Measurements from ENCODE around the gene PTPRN2. TPM values are rescaled to one million over a fixed set of nuclear protein-coding genes. Genes with fewer than 3 reads are reported as not detected.

The PTPRN2 gene
- total RNA-seq, 4 donors from 2014 or later, result 14.9 to 34.3 (median 21.3) TPM

- TF ChIP-seq CTCF (IDR thresholded peaks at IDR 0.05) (no peak), POLR2A (IDR thresholded peaks at IDR 0.05) (no peak)
- H3K4me3 ChIP-seq, result no peak overlapping the region
- no peaks in the 10 kb centered on the region for H3K27me3 ChIP-seq
These were observed 801.0 kb downstream of the PTPRN2 start for GRCh38 chr7:157786375-157787274.

GRCh38 chr7:157785486-157786186 lies 802.0 kb downstream of the PTPRN2 start:
- no peak for TF ChIP-seq CTCF (IDR thresholded peaks at IDR 0.05)
- TF ChIP-seq POLR2A (IDR thresholded peaks at IDR 0.05), result no peak
- H3K9me3 ChIP-seq, result no peaks in the 10 kb centered on the region
- no peaks in the 10 kb centered on the region for H3K27me3 ChIP-seq
- H3K4me1 ChIP-seq, result no peaks in the 10 kb centered on the region
- peak in 1 of 3 donors; percentile 26 for DNase-seq
- H3K36me3 ChIP-seq, result no peaks in the 10 kb centered on the region
- H3K4me3 ChIP-seq, result no peak overlapping the region
- H3K27ac ChIP-seq, result no peak overlapping the region

More at GRCh38 chr7:157786375-157787274, 801.0 kb downstream of the PTPRN2 start:
- no peak overlapping the region for H3K27ac ChIP-seq
- H3K9me3 ChIP-seq, result no peaks in the 10 kb centered on the region
- DNase-seq, result no peak
- H3K4me1 ChIP-seq, result no peaks in the 10 kb centered on the region
- no peaks in the 10 kb centered on the region for H3K36me3 ChIP-seq

- no peak for DNase-seq
- no peaks in the 10 kb centered on the region for H3K36me3 ChIP-seq
- no peak overlapping the region for H3K27ac ChIP-seq
- H3K4me3 ChIP-seq, result no peak overlapping the region
- H3K9me3 ChIP-seq, result no peaks in the 10 kb centered on the region
- no peaks in the 10 kb centered on the region for H3K27me3 ChIP-seq
- no peaks in the 10 kb centered on the region for H3K4me1 ChIP-seq
- TF ChIP-seq POLR2A (IDR thresholded peaks at IDR 0.05), result no peak
- no peak for TF ChIP-seq CTCF (IDR thresholded peaks at IDR 0.05)
These were observed 802.6 kb downstream of the PTPRN2 start for GRCh38 chr7:157784979-157785441.

GRCh38 chr7:157784041-157784835 lies 803.4 kb downstream of the PTPRN2 start:
- Histone ChIP-seq H3K4me3 (no peak overlapping the region), H3K27me3 (no peaks in the 10 kb centered on the region), H3K27ac (no peak overlapping the region), H3K4me1 (no peaks in the 10 kb centered on the region), H3K36me3 (no peaks in the 10 kb centered on the region), H3K9me3 (no peaks in the 10 kb centered on the region)
- DNase-seq, result peak in 1 of 3 donors; percentile 26
- TF ChIP-seq POLR2A (IDR thresholded peaks at IDR 0.05) (no peak), CTCF (IDR thresholded peaks at IDR 0.05) (no peak)

- no peak overlapping the region for H3K4me3 ChIP-seq
- TF ChIP-seq POLR2A (IDR thresholded peaks at IDR 0.05), result no peak
- TF ChIP-seq CTCF (IDR thresholded peaks at IDR 0.05), result no peak
- H3K4me1 ChIP-seq, result no peaks in the 10 kb centered on the region
- DNase-seq, result no peak
- no peaks in the 10 kb centered on the region for H3K9me3 ChIP-seq
- H3K27me3 ChIP-seq, result no peaks in the 10 kb centered on the region
- H3K36me3 ChIP-seq, result no peaks in the 10 kb centered on the region
- no peak overlapping the region for H3K27ac ChIP-seq
These were observed 805.6 kb downstream of the PTPRN2 start for GRCh38 chr7:157782041-157782440.
